ENCODE results near the gene UBE2L3. TPM values are rescaled to one million over a fixed set of nuclear protein-coding genes. Genes with fewer than 3 reads are reported as not detected.

Gene UBE2L3
- polyA plus RNA-seq, 1 donor = 54.9 TPM

GRCh38 chr22:21628386-21629254 lies 61.1 kb downstream of the UBE2L3 start:
- H3K9me3 ChIP-seq (ENCODE audit: control insufficient read depth, low read depth, low read length) = peaks cover 9% of the 10 kb centered on the region
- H3K4me3 ChIP-seq (ENCODE audit: low read length) = peak overlapping the region; percentile 98
- no peaks in the 10 kb centered on the region for H3K27me3 ChIP-seq (ENCODE audit: control insufficient read depth, insufficient read depth, low read length)
- no peak for DNase-seq
- peak overlapping the region; percentile 79 for H3K27ac ChIP-seq (ENCODE audit: low read length)
- peaks cover 8% of the 10 kb centered on the region for H3K4me1 ChIP-seq (ENCODE audit: control insufficient read depth, insufficient read depth, low read length)
- peaks cover 32% of the 10 kb centered on the region for H3K36me3 ChIP-seq (ENCODE audit: control insufficient read depth, insufficient read depth, low read length)
- no CpG with 5 or more reads among the region's 74 CpGs for WGBS (ENCODE audit: insufficient coverage, low lambda C conversion rate)

DNA sequence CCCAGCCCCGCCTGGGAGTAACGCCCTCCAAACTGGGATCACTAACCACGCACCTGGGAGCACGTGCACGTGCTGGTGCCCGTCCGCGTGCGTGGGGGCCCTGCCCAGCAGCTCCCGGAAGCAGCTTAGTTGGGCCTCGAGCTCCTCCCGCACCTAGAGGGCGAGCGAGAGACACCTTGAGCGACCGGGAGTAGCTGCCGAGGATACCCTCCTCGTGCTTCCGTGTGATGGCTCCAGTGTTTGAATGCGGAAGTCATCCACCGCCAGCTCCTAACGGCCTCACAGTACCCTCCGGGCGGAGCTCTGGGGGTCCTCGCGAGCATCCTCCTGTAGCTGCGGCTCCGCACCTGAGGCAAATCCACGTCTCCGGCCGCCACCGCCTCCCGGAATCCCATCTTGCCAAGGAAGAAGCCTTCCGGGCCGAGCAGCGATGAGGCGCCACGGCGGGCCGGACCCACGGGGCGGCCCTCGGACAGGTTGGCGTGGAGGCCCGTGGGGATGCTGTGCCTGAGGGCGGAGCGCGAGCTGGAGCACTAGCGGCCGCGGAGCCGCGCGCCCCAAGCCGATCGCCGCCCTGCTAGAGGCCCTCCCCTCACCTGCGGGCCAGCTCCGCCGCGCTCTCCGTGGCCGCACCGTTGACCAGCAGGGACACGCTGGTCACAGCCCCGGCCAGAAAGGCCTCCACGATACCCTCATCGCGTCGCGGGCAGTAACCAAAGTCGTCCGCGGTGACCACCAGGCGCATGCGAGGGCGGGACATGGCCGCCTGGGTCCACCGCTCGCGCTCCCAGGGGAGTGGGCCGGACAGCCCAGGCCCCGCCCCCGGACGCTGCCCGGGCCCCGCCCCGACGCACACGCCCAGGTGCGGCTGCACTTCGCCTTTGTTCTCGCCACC lies 62.0 kb downstream of the UBE2L3 start, which contains the start of gene YDJC:
TSS of gene YDJC (minus strand) at position 768 of the 895 bp plus-strand sequence. CDS start at position 760, 8 bp downstream.
- Histone ChIP-seq H3K27ac (ENCODE audit: low read length) (peak within 1 kb of the TSS; percentile 79), H3K4me3 (ENCODE audit: low read length) (peak within 1 kb of the TSS; percentile 98), H3K27me3 (ENCODE audit: control insufficient read depth, insufficient read depth, low read length) (no peaks in the 10 kb centered on the region), H3K4me1 (ENCODE audit: control insufficient read depth, insufficient read depth, low read length) (peaks cover 8% of the 10 kb centered on the region), H3K9me3 (ENCODE audit: control insufficient read depth, low read depth, low read length) (peaks cover 9% of the 10 kb centered on the region), H3K36me3 (ENCODE audit: control insufficient read depth, insufficient read depth, low read length) (peaks cover 26% of the 10 kb centered on the region)
- WGBS (ENCODE audit: insufficient coverage, low lambda C conversion rate) = no CpG with 5 or more reads among the region's 93 CpGs
- DNase-seq = peak; percentile 95 to 96

DNA sequence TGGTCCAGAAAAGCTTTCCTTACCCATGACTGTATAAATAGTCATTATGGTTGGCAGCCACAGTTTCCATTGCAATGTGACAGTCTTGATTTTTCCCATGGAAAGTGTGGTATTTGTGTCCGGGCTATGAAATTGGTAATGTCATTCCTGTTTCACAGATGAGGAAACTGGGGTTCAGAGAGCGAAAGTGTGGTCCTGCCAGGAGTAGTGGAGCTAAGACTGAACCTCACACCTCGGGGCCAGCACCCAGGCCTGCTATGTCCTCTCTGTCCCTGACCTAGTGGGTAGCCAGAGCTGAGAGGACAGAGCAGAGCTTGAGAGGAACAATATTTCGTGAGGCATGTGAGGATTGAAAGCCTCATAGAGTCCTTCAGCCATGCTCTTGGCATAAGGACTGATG lies 63.5 kb downstream of the UBE2L3 start:
- H3K4me3 ChIP-seq (ENCODE audit: low read length) = no peak overlapping the region
- H3K27me3 ChIP-seq (ENCODE audit: control insufficient read depth, insufficient read depth, low read length) = no peaks in the 10 kb centered on the region
- 100% methylated on average over 1 of the region's 4 CpGs for WGBS (ENCODE audit: insufficient coverage, low lambda C conversion rate)
- peaks cover 19% of the 10 kb centered on the region for H3K36me3 ChIP-seq (ENCODE audit: control insufficient read depth, insufficient read depth, low read length)
- peaks cover 9% of the 10 kb centered on the region for H3K9me3 ChIP-seq (ENCODE audit: control insufficient read depth, low read depth, low read length)
- peaks cover 8% of the 10 kb centered on the region for H3K4me1 ChIP-seq (ENCODE audit: control insufficient read depth, insufficient read depth, low read length)
- no peak for DNase-seq
- H3K27ac ChIP-seq (ENCODE audit: low read length) = no peak overlapping the region

GRCh38 chr22:21632237-21632895 lies 64.9 kb downstream of the UBE2L3 start, which contains the start of gene CCDC116:
Gene CCDC116, plus strand, starts transcription at chr22:21632760. Its CDS starts 422 bp downstream, at chr22:21633182.
- H3K4me3 ChIP-seq (ENCODE audit: low read length) = no peak within 1 kb of the TSS
- peaks cover 8% of the 10 kb centered on the region for H3K4me1 ChIP-seq (ENCODE audit: control insufficient read depth, insufficient read depth, low read length)
- no CpG with 5 or more reads among the region's 27 CpGs for WGBS (ENCODE audit: insufficient coverage, low lambda C conversion rate)
- no peak within 1 kb of the TSS for H3K27ac ChIP-seq (ENCODE audit: low read length)
- peaks cover 9% of the 10 kb centered on the region for H3K9me3 ChIP-seq (ENCODE audit: control insufficient read depth, low read depth, low read length)
- peaks cover 10% of the 10 kb centered on the region for H3K36me3 ChIP-seq (ENCODE audit: control insufficient read depth, insufficient read depth, low read length)
- no peaks in the 10 kb centered on the region for H3K27me3 ChIP-seq (ENCODE audit: control insufficient read depth, insufficient read depth, low read length)
- no peak for DNase-seq

DNA sequence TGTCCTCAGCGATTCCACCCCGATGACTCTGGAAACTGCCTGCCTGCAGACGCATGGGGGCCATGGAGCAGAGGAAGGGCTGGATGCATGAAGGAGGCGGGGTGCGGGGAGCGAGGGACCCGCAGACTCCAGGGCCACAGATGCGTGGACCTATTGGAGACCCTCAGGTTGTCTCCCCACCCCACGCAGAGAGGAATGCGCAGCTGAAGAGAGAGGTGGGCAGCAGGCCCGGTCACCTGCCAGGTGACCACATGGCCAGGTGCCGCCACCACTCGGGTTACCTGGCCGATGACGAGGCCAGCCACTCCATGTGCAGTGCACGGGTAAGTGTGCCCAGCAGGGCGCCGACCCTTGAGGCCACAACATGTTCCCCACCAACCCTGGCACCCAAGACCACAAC lies 65.4 kb downstream of the UBE2L3 start:
- no peak for DNase-seq
- H3K27me3 ChIP-seq (ENCODE audit: control insufficient read depth, insufficient read depth, low read length) = no peaks in the 10 kb centered on the region
- H3K4me1 ChIP-seq (ENCODE audit: control insufficient read depth, insufficient read depth, low read length) = peaks cover 8% of the 10 kb centered on the region
- H3K36me3 ChIP-seq (ENCODE audit: control insufficient read depth, insufficient read depth, low read length) = peaks cover 7% of the 10 kb centered on the region
- H3K27ac ChIP-seq (ENCODE audit: low read length) = no peak overlapping the region
- H3K9me3 ChIP-seq (ENCODE audit: control insufficient read depth, low read depth, low read length) = peaks cover 9% of the 10 kb centered on the region
- no CpG with 5 or more reads among the region's 18 CpGs for WGBS (ENCODE audit: insufficient coverage, low lambda C conversion rate)
- H3K4me3 ChIP-seq (ENCODE audit: low read length) = no peak overlapping the region

DNA sequence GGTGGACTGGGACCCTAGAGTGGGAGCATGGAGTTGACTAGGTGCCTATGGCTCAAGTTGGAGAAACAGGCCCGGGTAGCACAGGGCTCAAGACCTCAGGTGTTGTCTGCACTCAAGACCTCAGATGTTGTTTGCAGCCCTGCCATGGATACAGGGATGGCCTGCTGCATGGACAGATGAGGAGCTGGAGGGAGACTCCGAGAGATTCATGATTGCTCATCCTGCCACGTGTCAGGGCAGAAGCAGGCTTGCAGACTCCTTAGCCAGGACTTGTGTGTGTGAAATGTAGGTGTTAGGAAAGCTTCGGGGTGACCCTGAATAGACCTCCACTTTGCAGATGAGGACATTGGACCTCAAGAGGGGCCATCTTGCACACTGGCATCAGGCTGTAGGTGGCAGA lies 66.0 kb downstream of the UBE2L3 start:
- H3K9me3 ChIP-seq (ENCODE audit: control insufficient read depth, low read depth, low read length) = peaks cover 7% of the 10 kb centered on the region
- H3K27me3 ChIP-seq (ENCODE audit: control insufficient read depth, insufficient read depth, low read length) = no peaks in the 10 kb centered on the region
- no peak overlapping the region for H3K27ac ChIP-seq (ENCODE audit: low read length)
- no CpG with 5 or more reads among the region's 4 CpGs for WGBS (ENCODE audit: insufficient coverage, low lambda C conversion rate)
- no peak for DNase-seq
- H3K36me3 ChIP-seq (ENCODE audit: control insufficient read depth, insufficient read depth, low read length) = peaks cover 1% of the 10 kb centered on the region
- peaks cover 2% of the 10 kb centered on the region for H3K4me1 ChIP-seq (ENCODE audit: control insufficient read depth, insufficient read depth, low read length)
- no peak overlapping the region for H3K4me3 ChIP-seq (ENCODE audit: low read length)

DNA sequence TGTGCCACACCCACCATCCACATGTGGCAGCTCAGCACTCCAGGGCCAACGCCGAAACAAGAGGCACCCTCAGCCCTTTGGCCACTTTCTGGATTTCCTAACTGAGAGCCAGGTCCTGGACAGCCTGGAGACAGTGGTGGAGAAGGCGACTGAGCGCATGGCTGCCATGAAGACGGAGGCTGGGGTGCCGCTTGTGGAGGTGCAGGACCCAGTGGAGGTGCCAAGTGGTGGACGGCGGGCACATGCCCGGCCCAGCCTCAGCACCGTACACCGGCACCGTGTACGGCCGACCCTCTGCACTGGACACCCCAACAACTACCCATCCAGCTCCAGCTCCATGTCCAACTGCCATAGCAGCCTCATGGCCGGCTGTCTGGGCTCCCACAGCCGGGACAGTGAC lies 66.6 kb downstream of the UBE2L3 start:
- Histone ChIP-seq H3K36me3 (ENCODE audit: control insufficient read depth, insufficient read depth, low read length) (no peaks in the 10 kb centered on the region), H3K27me3 (ENCODE audit: control insufficient read depth, insufficient read depth, low read length) (no peaks in the 10 kb centered on the region), H3K4me3 (ENCODE audit: low read length) (no peak overlapping the region), H3K4me1 (ENCODE audit: control insufficient read depth, insufficient read depth, low read length) (no peaks in the 10 kb centered on the region), H3K27ac (ENCODE audit: low read length) (no peak overlapping the region), H3K9me3 (ENCODE audit: control insufficient read depth, low read depth, low read length) (peaks cover 4% of the 10 kb centered on the region)
- no peak for DNase-seq
- WGBS (ENCODE audit: insufficient coverage, low lambda C conversion rate) = no CpG with 5 or more reads among the region's 16 CpGs

GRCh38 chr22:21634844-21635243 lies 67.3 kb downstream of the UBE2L3 start:
- Histone ChIP-seq H3K4me1 (ENCODE audit: control insufficient read depth, insufficient read depth, low read length) (peaks cover 3% of the 10 kb centered on the region), H3K9me3 (ENCODE audit: control insufficient read depth, low read depth, low read length) (peaks cover 4% of the 10 kb centered on the region), H3K27ac (ENCODE audit: low read length) (no peak overlapping the region), H3K4me3 (ENCODE audit: low read length) (no peak overlapping the region), H3K36me3 (ENCODE audit: control insufficient read depth, insufficient read depth, low read length) (no peaks in the 10 kb centered on the region), H3K27me3 (ENCODE audit: control insufficient read depth, insufficient read depth, low read length) (no peaks in the 10 kb centered on the region)
- WGBS (ENCODE audit: insufficient coverage, low lambda C conversion rate) = no CpG with 5 or more reads among the region's 19 CpGs
- DNase-seq = no peak

DNA sequence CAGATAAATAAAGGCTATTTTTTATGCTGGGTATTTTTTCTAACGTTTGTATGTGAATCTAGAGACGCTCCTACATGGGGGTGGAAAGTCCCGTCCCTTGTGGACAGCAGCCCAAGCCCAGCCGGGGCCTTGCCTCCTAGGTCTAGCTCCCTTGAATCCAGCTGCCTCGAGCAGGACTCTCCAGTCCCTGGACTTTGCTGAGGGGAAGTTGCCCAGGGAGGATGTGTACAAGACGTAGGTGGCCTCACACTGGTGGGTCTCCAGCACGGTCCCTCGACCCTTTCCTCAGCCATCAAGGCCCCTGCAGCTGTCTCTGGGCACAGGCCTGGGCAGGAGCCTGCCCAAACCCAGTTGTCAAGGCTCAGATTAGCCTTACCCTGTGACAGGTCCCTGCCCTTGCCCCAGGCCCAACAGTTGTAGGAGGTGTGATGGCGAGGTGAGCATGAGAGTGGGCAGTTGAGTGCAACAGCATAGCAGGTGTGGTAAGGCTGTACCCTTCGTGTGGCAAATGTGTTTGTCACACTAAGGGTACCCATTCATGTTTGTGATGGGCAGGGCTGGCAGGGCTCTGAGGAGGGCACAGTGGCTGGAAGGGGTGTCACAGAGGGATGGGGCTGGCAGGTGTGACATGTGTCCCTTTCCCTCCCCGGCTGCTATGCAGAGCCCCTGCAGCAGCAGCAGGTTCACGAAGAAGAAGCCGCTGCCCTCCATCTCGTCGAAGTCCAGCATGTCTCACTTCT lies 68.4 kb downstream of the UBE2L3 start:
- Histone ChIP-seq H3K27me3 (ENCODE audit: control insufficient read depth, insufficient read depth, low read length) (no peaks in the 10 kb centered on the region), H3K27ac (ENCODE audit: low read length) (no peak overlapping the region), H3K4me3 (ENCODE audit: low read length) (no peak overlapping the region), H3K9me3 (ENCODE audit: control insufficient read depth, low read depth, low read length) (peaks cover 4% of the 10 kb centered on the region), H3K36me3 (ENCODE audit: control insufficient read depth, insufficient read depth, low read length) (no peaks in the 10 kb centered on the region), H3K4me1 (ENCODE audit: control insufficient read depth, insufficient read depth, low read length) (peaks cover 6% of the 10 kb centered on the region)
- WGBS (ENCODE audit: insufficient coverage, low lambda C conversion rate) = no CpG with 5 or more reads among the region's 15 CpGs
- DNase-seq = no peak

Measured in large intestine (tissue), 3 donors.